ENCODE measurements around the gene NUDCD3. TPM values are rescaled to one million over a fixed set of nuclear protein-coding genes. Genes with fewer than 3 reads are reported as not detected.

Gene NUDCD3
- total RNA-seq, 2 donors from 2014 or later: 20.4 to 20.8 TPM

DNA sequence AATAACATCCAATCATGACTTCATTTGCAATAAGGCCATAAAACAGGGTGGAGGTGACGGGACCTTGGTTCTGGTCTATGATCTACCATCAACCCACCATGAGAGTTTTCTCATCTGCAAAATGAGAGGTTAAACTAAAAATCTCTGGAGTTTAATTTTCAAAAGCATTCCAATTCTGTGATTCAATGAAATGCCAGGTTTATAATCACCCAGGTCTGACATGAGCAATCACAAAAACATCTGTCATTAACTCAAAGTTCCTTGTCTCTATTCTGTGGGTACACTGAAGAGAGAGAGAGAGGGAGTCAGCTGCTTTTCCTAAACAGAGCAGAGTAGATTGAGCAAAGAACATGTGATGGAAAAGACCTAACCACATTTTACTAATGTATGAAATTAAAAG is 75.4 kb downstream of the NUDCD3 start:
- no peaks in the 10 kb centered on the region for H3K9me3 ChIP-seq
- no peak overlapping the region for H3K4me3 ChIP-seq
- WGBS, 2 donors: 87 to 93% methylated on average over 1 of the region's 1 CpG
- H3K36me3 ChIP-seq (replicated peaks in 1 of 2; ENCODE audit: insufficient read depth in 1 of 2, low read depth in 2 of 2): no peaks in the 10 kb centered on the region
- TF ChIP-seq, protein P1, sequence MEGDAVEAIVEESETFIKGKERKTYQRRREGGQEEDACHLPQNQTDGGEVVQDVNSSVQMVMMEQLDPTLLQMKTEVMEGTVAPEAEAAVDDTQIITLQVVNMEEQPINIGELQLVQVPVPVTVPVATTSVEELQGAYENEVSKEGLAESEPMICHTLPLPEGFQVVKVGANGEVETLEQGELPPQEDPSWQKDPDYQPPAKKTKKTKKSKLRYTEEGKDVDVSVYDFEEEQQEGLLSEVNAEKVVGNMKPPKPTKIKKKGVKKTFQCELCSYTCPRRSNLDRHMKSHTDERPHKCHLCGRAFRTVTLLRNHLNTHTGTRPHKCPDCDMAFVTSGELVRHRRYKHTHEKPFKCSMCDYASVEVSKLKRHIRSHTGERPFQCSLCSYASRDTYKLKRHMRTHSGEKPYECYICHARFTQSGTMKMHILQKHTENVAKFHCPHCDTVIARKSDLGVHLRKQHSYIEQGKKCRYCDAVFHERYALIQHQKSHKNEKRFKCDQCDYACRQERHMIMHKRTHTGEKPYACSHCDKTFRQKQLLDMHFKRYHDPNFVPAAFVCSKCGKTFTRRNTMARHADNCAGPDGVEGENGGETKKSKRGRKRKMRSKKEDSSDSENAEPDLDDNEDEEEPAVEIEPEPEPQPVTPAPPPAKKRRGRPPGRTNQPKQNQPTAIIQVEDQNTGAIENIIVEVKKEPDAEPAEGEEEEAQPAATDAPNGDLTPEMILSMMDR (IDR thresholded peaks at IDR 0.05): no peak
- no peak for TF ChIP-seq POLR2A (IDR thresholded peaks at IDR 0.05)
- H3K27ac ChIP-seq: no peak overlapping the region
- ATAC-seq (no peak), DNase-seq (no peak)
- H3K4me1 ChIP-seq: no peaks in the 10 kb centered on the region
- intact Hi-C loops (cut with DNase I): no loop called here
- H3K27me3 ChIP-seq: no peaks in the 10 kb centered on the region

- no peaks in the 10 kb centered on the region for H3K9me3 ChIP-seq
- DNase-seq (no peak), ATAC-seq (no peak)
- no peaks in the 10 kb centered on the region for H3K4me1 ChIP-seq
- H3K4me3 ChIP-seq: no peak overlapping the region
- H3K27me3 ChIP-seq: no peaks in the 10 kb centered on the region
- H3K36me3 ChIP-seq (replicated peaks in 1 of 2; ENCODE audit: insufficient read depth in 1 of 2, low read depth in 2 of 2): no peaks in the 10 kb centered on the region
- H3K27ac ChIP-seq: no peak overlapping the region
- WGBS, 2 donors: 98 to 99% methylated on average over 2 of the region's 2 CpGs
- TF ChIP-seq POLR2A (IDR thresholded peaks at IDR 0.05): no peak
- TF ChIP-seq, protein P1 (IDR thresholded peaks at IDR 0.05): no peak
- intact Hi-C loops (cut with DNase I): no loop called here
Observed at GRCh38 chr7:44411306-44411705, 79.2 kb downstream of the NUDCD3 start.

DNA sequence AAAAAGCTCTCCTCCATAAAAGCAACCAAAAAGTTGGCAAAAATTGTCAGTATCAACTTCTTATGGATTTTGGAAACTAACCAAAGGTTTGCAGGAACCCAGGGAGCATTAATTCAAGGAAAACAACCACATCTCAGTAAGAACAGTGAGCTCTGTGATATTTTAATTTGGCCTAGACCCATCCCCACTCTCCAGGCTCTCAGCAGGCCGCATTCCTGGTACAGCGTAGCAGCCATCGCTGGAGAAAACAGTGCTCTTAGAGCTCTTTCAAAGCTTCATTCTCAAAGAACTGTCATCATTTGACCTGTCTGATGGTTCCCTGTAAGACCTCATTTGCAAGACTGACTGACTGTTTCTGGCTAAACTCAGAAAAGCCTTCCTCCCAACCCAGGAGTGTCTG is 81.9 kb downstream of the NUDCD3 start:
- 79 to 86% methylated on average over 3 of the region's 3 CpGs for WGBS, 2 donors
- Histone ChIP-seq H3K36me3 (replicated peaks in 1 of 2; ENCODE audit: insufficient read depth in 1 of 2, low read depth in 2 of 2) (peaks cover 0 to 5% of the 10 kb centered on the region in 2 donors), H3K27me3 (no peaks in the 10 kb centered on the region), H3K27ac (no peak overlapping the region), H3K9me3 (no peaks in the 10 kb centered on the region), H3K4me3 (no peak overlapping the region), H3K4me1 (no peaks in the 10 kb centered on the region)
- ATAC-seq (no peak), DNase-seq (no peak)
- no peak for TF ChIP-seq POLR2A (IDR thresholded peaks at IDR 0.05)
- TF ChIP-seq, protein P1 (IDR thresholded peaks at IDR 0.05): no peak
- intact Hi-C loops (cut with DNase I): no loop called here

- TF ChIP-seq, protein P1 (IDR thresholded peaks at IDR 0.05): no peak
- no peak for TF ChIP-seq POLR2A (IDR thresholded peaks at IDR 0.05)
- intact Hi-C loops (cut with DNase I): no loop called here
- ATAC-seq (no peak), DNase-seq (no peak)
- Histone ChIP-seq H3K4me1 (peaks cover 8% of the 10 kb centered on the region), H3K4me3 (no peak overlapping the region), H3K36me3 (replicated peaks in 1 of 2; ENCODE audit: insufficient read depth in 1 of 2, low read depth in 2 of 2) (peaks cover 0 to 14% of the 10 kb centered on the region in 2 donors), H3K27ac (no peak overlapping the region), H3K9me3 (no peaks in the 10 kb centered on the region), H3K27me3 (no peaks in the 10 kb centered on the region)
- WGBS, 2 donors: 87 to 96% methylated on average over 2 of the region's 2 CpGs
Observed at GRCh38 chr7:44403775-44404174, 86.7 kb downstream of the NUDCD3 start.

GRCh38 chr7:44403176-44403759 is 87.2 kb downstream of the NUDCD3 start:
- Histone ChIP-seq H3K27me3 (no peaks in the 10 kb centered on the region), H3K4me3 (no peak overlapping the region), H3K9me3 (no peaks in the 10 kb centered on the region), H3K36me3 (replicated peaks in 1 of 2; ENCODE audit: insufficient read depth in 1 of 2, low read depth in 2 of 2) (peaks cover 0 to 14% of the 10 kb centered on the region in 2 donors), H3K4me1 (peaks cover 13% of the 10 kb centered on the region), H3K27ac (no peak overlapping the region)
- 95 to 96% methylated on average over 4 of the region's 4 CpGs for WGBS, 2 donors
- no peak for ATAC-seq
- DNase-seq: no peak
- intact Hi-C loops (cut with DNase I): no loop called here
- no peak for TF ChIP-seq POLR2A (IDR thresholded peaks at IDR 0.05)
- TF ChIP-seq, protein P1 (IDR thresholded peaks at IDR 0.05): no peak
